Right lobe of liver (tissue), 6 donors: ENCODE measurements around the gene GTPBP1. TPM values are rescaled to one million over a fixed set of nuclear protein-coding genes. Genes with fewer than 3 reads are reported as not detected.
A peak's percentile ranks its signal among the peaks of the same experiment; 100 is the strongest.

Experiments used
- ATAC-seq, 4 donors: fragments of 200-7000 bp; cut with Tn5 transposase; one replicate each; pipeline ENCODE4 v1.9.1; 2020; ENCODE audit warnings: mild to moderate bottlenecking in 4 of 4, moderate library complexity in 4 of 4
- DNase-seq, 3 donors: peaks; one replicate each; pipeline ENCODE4 v3.0.0-alpha.2; 2020
- H3K27ac ChIP-seq, 3 donors: fragments of 200-600 bp; one replicate each; pipeline ENCODE4 v1.8.0; 2022
- H3K27me3 ChIP-seq, 2 donors: fragments of 200-600 bp; one replicate each; pipeline ENCODE4 v1.8.0; 2022
- H3K36me3 ChIP-seq, 4 donors: fragments of 200-600 bp; sonication (generic) in 1 of 4; one replicate each; pipeline versions ENCODE4 v1.5.1 to v1.8.0; 2017 to 2022; ENCODE audit warnings: control low read depth in 1 of 4
- H3K4me1 ChIP-seq, 4 donors: fragments of 200-600 bp; sonication (generic) in 1 of 4; one replicate each; pipeline versions ENCODE4 v1.5.1 to v1.8.0; 2017 to 2022; ENCODE audit warnings: control low read depth in 1 of 4
- H3K4me3 ChIP-seq, 3 donors: fragments of 200-600 bp; one replicate each; pipeline ENCODE4 v1.8.0; 2022
- H3K9me3 ChIP-seq, 4 donors: fragments of 200-600 bp; sonication (generic) in 1 of 4; one replicate each; pipeline versions ENCODE4 v1.5.1 to v1.8.0; 2017 to 2022; ENCODE audit warnings: control low read depth in 1 of 4
- POLR2A ChIP-seq: fragments of 450-650 bp; IDR thresholded peaks from one replicate; pipeline ENCODE4 v1.6.1; 2017; ENCODE audit warnings: antibody characterized with exemption, mild to moderate bottlenecking
- WGBS: methylation state at CpG from one replicate; pipeline ENCODE4 v1.1.6; 2018; ENCODE audit warnings: low coverage, low lambda C conversion rate; ENCODE audit not compliant: insufficient coverage; ENCODE audit errors: missing lambda C conversion rate; 5-methylcytosine and 5-hydroxymethylcytosine counted together
- intact Hi-C, 2 donors: fragments of 100-400 bp; cut with DNase I; formaldehyde crosslinking; loops; one replicate each; pipeline versions ENCODE4 v1.11.2 to v1.14.1; 2022
- total RNA-seq, 6 experiments: library from RNA; depleted of rRNA in 2 of 6; stranded (reverse); fragments of >200 nt in 2 of 6; fragmentation: NEBNext Ultra II Directional in 3 of 6; extraction: Animal tissue kit (Norgen Biotek cat#: 25700) in 3 of 6; gene quantifications; one replicate each; pipeline versions ENCODE4 v1.1.0 to v1.2.4, GENCODE V29; 2016 to 2023
- TF ChIP-seq, protein P1 (sequence below), 4 donors: fragments of 200-600 bp in 3 of 4; fragments of 450-650 bp in 1 of 4; IDR thresholded peaks; one replicate each; pipeline versions ENCODE4 v1.5.1 to v1.8.0; 2016 to 2022; ENCODE audit warnings: antibody characterized with exemption in 4 of 4, mild to moderate bottlenecking in 2 of 4
- donor health status: DM: no; HTN: yes; CAD: no.
- donor health status: DM: no; HTN: no; CAD: no.
- donor health status: DM: no; HTN: no; CAD: no.
- donor health status: DM: no; HTN: yes; CAD: no.
- donor health status: DM: no; HTN: yes; CAD: no.

The GTPBP1 gene
- total RNA-seq, 6 experiments from 2014 or later = 13.4 to 21.6 (median 16.7) TPM

DNA sequence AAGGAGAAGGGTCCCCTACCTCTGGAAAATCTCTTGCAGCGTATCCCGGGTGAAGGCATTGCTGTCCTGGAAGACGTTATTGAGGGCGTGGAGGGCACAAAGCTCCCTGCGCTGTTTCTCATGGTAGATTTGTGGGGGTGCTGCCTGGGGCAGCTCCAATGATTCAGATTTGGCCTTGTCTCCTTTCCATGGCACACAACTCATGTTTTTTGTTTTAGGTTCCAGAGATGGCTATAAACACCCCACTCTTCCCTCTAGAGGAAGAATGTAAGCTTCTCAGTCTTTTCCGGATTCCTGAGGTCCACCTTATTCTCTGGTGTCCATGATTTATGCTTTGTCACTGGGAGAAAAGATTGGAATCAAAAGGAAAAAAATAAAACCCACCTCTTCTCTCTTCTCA, 6.0 kb upstream of the GTPBP1 start:
- DNase-seq (no peak), ATAC-seq (no peak)
- H3K27ac ChIP-seq = peak overlapping the region; percentile 97 to 99 (median 98)
- peak overlapping the region; percentile 62 to 69 (median 67) for H3K4me3 ChIP-seq
- no peaks in the 10 kb centered on the region for H3K36me3 ChIP-seq
- TF ChIP-seq, protein P1, sequence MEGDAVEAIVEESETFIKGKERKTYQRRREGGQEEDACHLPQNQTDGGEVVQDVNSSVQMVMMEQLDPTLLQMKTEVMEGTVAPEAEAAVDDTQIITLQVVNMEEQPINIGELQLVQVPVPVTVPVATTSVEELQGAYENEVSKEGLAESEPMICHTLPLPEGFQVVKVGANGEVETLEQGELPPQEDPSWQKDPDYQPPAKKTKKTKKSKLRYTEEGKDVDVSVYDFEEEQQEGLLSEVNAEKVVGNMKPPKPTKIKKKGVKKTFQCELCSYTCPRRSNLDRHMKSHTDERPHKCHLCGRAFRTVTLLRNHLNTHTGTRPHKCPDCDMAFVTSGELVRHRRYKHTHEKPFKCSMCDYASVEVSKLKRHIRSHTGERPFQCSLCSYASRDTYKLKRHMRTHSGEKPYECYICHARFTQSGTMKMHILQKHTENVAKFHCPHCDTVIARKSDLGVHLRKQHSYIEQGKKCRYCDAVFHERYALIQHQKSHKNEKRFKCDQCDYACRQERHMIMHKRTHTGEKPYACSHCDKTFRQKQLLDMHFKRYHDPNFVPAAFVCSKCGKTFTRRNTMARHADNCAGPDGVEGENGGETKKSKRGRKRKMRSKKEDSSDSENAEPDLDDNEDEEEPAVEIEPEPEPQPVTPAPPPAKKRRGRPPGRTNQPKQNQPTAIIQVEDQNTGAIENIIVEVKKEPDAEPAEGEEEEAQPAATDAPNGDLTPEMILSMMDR (IDR thresholded peaks at IDR 0.05) = peak in 1 of 4 donors; percentile 5
- TF ChIP-seq POLR2A = no peak
- H3K9me3 ChIP-seq = no peaks in the 10 kb centered on the region
- peaks cover 0 to 56% (median 9%) of the 10 kb centered on the region in 4 donors for H3K4me1 ChIP-seq
- H3K27me3 ChIP-seq = no peaks in the 10 kb centered on the region
- intact Hi-C loops = no loop called here
- 30% methylated on average over 5 of the region's 6 CpGs for WGBS

- TF ChIP-seq, protein P1 (IDR thresholded peaks at IDR 0.05) = no peak
- no peak for TF ChIP-seq POLR2A
- WGBS = 0% methylated on average over 28 of the region's 57 CpGs
- H3K27me3 ChIP-seq = no peaks in the 10 kb centered on the region
- H3K27ac ChIP-seq = peak overlapping the region; percentile 97 to 99 (median 98)
- H3K4me3 ChIP-seq = peak overlapping the region; percentile 62 to 69 (median 67)
- H3K36me3 ChIP-seq = no peaks in the 10 kb centered on the region
- DNase-seq = peak; percentile 85 to 88 (median 85)
- ATAC-seq = peak; percentile 24 to 63 (median 52)
- peaks cover 0 to 59% (median 9%) of the 10 kb centered on the region in 4 donors for H3K4me1 ChIP-seq
- intact Hi-C loops = no loop called here
- no peaks in the 10 kb centered on the region for H3K9me3 ChIP-seq
These were observed 5.4 kb upstream of the GTPBP1 start for GRCh38 chr22:38700270-38700788.

DNA sequence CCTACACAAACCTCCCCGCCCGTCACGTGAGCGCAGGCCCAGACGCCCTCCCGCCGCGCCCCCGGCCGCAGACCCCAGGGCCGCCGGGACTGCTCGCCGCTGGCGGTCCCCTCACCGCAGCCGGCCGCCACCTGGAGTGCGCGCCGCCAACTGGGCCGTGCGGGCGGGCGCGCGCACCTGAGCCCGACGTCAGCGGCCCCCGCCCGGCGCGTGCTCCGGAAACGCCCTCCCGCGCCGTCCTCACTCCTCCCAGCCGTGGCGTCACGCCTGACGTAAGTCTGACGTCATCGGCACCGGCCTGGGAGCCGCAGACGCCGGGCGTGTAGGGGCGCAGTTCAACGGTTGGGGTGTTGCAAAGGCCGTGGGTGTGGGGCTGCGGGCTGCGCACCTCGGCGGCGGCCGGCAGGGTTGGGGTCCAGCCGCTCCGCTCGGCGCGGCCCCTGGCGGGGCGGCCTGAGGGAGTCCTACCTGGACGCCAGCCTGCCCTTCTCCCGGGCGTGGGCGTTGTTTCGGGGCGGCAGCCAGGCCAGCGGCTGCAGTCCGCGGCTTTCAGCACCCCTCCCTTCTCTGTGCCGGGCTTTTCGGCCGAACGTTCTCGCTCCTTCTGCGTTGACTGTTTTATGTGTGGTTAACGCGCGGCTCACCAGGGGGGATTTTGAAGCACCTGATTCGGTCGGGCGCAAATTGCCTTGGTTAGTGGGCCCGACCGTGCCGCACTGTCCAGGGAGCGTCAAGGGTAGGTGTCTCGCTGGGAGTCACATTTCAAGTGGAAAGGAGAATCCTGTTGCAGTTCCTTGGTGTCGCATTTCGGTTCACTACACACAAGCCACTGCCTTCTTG, 4.7 kb upstream of the GTPBP1 start, which contains the start of gene JOSD1:
Gene JOSD1, minus strand, starts transcription at position 155 of the 840 bp plus-strand sequence. CDS start 956 bp downstream, outside the sequence.
- ATAC-seq (peak; percentile 40 to 67 (median 60)), DNase-seq (peak; percentile 97 to 98 (median 97))
- H3K27me3 ChIP-seq = no peaks in the 10 kb centered on the region
- H3K36me3 ChIP-seq = no peaks in the 10 kb centered on the region
- H3K9me3 ChIP-seq = no peaks in the 10 kb centered on the region
- peak within 1 kb of the TSS; percentile 97 to 99 (median 98) for H3K27ac ChIP-seq
- peak; percentile 99 for TF ChIP-seq POLR2A
- TF ChIP-seq, protein P1 (IDR thresholded peaks at IDR 0.05) = peak in 1 of 4 donors; percentile 5
- H3K4me3 ChIP-seq = peak within 1 kb of the TSS; percentile 62 to 69 (median 67)
- intact Hi-C loops = no loop called here
- peaks cover 0 to 56% (median 9%) of the 10 kb centered on the region in 4 donors for H3K4me1 ChIP-seq
- WGBS = 4% methylated on average over 12 of the region's 94 CpGs

DNA sequence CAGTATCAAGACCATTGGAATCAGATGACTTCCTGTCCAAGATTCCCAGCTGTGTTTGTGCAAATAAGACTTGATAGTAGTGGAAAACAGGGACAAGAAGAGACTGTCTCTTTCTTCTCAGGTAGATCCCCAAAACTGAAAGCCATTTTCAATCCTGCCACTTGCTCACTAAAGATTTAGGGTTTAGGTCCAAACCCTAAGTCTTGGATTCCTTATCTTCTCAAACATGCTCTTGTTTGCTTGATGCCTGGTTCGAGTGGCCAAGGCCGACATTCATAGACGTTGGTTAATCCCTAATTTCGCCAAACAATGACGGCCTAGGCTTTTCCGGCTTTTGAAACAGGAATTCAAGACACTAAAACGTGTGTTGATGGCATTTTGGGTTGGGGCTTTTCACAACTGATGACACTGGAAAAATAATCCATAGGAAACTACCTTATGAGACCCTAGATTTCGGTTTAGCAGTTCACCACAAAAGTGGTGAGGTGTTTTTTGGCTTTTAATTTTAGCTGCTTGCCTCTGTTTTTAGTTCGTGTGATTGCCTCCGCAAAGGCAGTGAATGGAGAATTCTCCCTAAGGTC, 1.0 kb upstream of the GTPBP1 start:
- intact Hi-C loops = no loop called here
- TF ChIP-seq POLR2A = no peak
- TF ChIP-seq, protein P1 (IDR thresholded peaks at IDR 0.05) = no peak
- no peak for ATAC-seq
- H3K27me3 ChIP-seq = no peaks in the 10 kb centered on the region
- H3K36me3 ChIP-seq = peaks cover 0 to 2% (median 0%) of the 10 kb centered on the region in 4 donors
- peaks cover 0 to 34% (median 7%) of the 10 kb centered on the region in 4 donors for H3K4me1 ChIP-seq
- H3K9me3 ChIP-seq = no peaks in the 10 kb centered on the region
- DNase-seq = no peak
- H3K4me3 ChIP-seq = peak overlapping the region; percentile 4 to 6 (median 5)
- 6% methylated on average over 10 of the region's 10 CpGs for WGBS
- H3K27ac ChIP-seq = peak overlapping the region; percentile 60 to 94 (median 67)
